Right ventricle myocardium inferior (tissue), 1 donor: ENCODE data around the gene IPO8. TPM values are rescaled to one million over a fixed set of nuclear protein-coding genes. Genes with fewer than 3 reads are reported as not detected.

Experiments used
- total RNA-seq: library from RNA; stranded (reverse); fragmentation: NEBNext Ultra II Directional; extraction: Animal tissue kit (Norgen Biotek cat#: 25700); gene quantifications from one replicate; pipeline ENCODE4 v1.2.1, GENCODE V29; 2021
- donor health status: DM: no; HTN: yes; CAD: no; lungs with severe emphysema.

The IPO8 gene
- total RNA-seq, 1 donor from 2014 or later, result 21.5 TPM

Other genes starting within 250 kb of the IPO8 start
- gene CAPRIN2, start 59.1 kb upstream of the IPO8 start, total RNA-seq, result 23.2 TPM
- 1.5 TPM for gene TSPAN11, start 230.9 kb upstream of the IPO8 start, total RNA-seq